ENCODE measurements around the gene NF1.
A peak's percentile ranks its signal among the peaks of the same experiment; 100 is the strongest.
"Not testable (repeated sequence)": the region's sequence is repeated elsewhere in the genome, so short reads cannot be mapped to it uniquely, and the experiment has no call there.

NF1 gene

DNA sequence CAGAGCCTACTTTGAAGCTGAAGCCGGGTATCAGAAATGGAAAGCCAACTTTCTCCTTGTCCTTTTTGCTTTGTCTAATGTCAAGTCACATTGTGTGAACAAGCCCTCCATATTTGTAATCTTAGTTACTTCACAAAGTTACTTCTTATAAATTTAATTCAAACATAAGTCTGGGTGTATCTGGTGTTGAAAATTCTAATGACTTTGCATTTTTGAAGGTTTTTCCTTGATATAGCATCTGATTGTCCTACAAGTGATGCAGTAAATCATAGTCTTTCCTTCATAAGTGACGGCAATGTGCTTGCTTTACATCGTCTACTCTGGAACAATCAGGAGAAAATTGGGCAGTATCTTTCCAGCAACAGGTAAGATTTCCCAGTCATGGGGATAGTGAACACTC is 165.4 kb downstream of the NF1 start:
- CTCF ChIA-PET: no interaction called here
- Histone ChIP-seq H3K4me1 (ENCODE audit: control extremely low read depth in 1 of 4, control insufficient read depth in 4 of 4, insufficient read depth in 4 of 4, low read length in 3 of 4) (peaks cover 0 to 6% (median 4%) of the 10 kb centered on the region in 4 experiments), H3K4me3 (ENCODE audit: control insufficient read depth in 1 of 7, extremely low read depth in 1 of 7, insufficient read depth in 4 of 7, low read depth in 2 of 7, low read length in 6 of 7) (no peak overlapping the region), H3K27me3 (replicated peaks in 2 of 5; ENCODE audit: control insufficient read depth in 4 of 5, insufficient read depth in 5 of 5, low read length in 4 of 5) (no peaks in the 10 kb centered on the region), H3K36me3 (ENCODE audit: control insufficient read depth in 4 of 4, insufficient read depth in 4 of 4, low read length in 3 of 4) (peaks cover 2 to 10% (median 9%) of the 10 kb centered on the region in 4 experiments), H3K9me3 (ENCODE audit: control extremely low read depth in 1 of 5, control insufficient read depth in 4 of 5, insufficient read depth in 2 of 5, low read depth in 1 of 5, low read length in 4 of 5) (no peaks in the 10 kb centered on the region), H3K27ac (ENCODE audit: insufficient read depth in 1 of 2, low read depth in 1 of 2, low read length in 2 of 2, poor library complexity in 1 of 2, severe bottlenecking in 2 of 2) (no peak overlapping the region)
- no peak for DNase-seq
- POLR2A ChIA-PET: no interaction called here
- 100% methylated on average over 2 of the region's 3 CpGs for WGBS (ENCODE audit: insufficient coverage)

DNA sequence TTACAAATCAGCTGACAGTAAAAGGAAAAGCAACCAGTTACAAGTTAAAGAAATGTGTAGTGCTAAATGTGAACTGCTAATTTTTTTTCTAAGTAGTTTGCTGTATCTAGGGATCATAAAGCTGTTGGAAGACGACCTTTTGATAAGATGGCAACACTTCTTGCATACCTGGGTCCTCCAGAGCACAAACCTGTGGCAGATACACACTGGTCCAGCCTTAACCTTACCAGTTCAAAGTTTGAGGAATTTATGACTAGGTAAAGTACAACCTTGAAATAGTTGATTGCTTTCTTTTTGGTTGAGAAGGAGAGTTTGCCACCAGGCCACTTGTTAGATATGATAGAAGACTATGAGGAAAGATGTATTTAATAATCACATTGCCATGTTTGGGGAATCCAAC is 166.8 kb downstream of the NF1 start:
- Histone ChIP-seq H3K27me3 (replicated peaks in 2 of 5; ENCODE audit: control insufficient read depth in 4 of 5, insufficient read depth in 5 of 5, low read length in 4 of 5) (no peaks in the 10 kb centered on the region), H3K27ac (ENCODE audit: insufficient read depth in 1 of 2, low read depth in 1 of 2, low read length in 2 of 2, poor library complexity in 1 of 2, severe bottlenecking in 2 of 2) (no peak overlapping the region), H3K36me3 (ENCODE audit: control insufficient read depth in 4 of 4, insufficient read depth in 4 of 4, low read length in 3 of 4) (peaks cover 2 to 15% (median 12%) of the 10 kb centered on the region in 4 experiments), H3K9me3 (ENCODE audit: control extremely low read depth in 1 of 5, control insufficient read depth in 4 of 5, insufficient read depth in 2 of 5, low read depth in 1 of 5, low read length in 4 of 5) (no peaks in the 10 kb centered on the region), H3K4me3 (ENCODE audit: control insufficient read depth in 1 of 7, extremely low read depth in 1 of 7, insufficient read depth in 4 of 7, low read depth in 2 of 7, low read length in 6 of 7) (no peak overlapping the region), H3K4me1 (ENCODE audit: control extremely low read depth in 1 of 4, control insufficient read depth in 4 of 4, insufficient read depth in 4 of 4, low read length in 3 of 4) (peaks cover 0 to 4% (median 3%) of the 10 kb centered on the region in 4 experiments)
- ChIA-PET POLR2A (no interaction called here), CTCF (no interaction called here)
- WGBS (ENCODE audit: insufficient coverage): 71% methylated on average over 1 of the region's 1 CpG
- DNase-seq: no peak

DNA sequence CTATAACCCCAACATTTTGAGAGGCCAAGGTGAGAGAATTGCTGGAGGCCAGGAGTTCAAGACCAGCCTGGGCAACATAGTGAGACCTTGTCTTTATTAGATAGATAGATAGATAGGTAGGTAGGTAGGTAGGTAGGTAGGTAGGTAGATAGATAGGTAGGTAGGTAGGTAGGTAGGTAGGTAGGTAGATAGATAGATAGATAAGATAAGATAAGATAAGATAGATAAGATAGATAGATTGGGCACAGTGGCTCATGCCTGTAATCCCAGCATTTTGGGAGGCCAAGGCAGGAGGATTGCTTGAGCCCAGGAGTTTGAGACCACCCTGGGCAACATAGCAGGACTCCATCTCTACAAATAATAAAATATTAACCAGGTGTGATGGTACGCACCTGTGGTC is 168.1 kb downstream of the NF1 start:
- H3K9me3 ChIP-seq (ENCODE audit: control extremely low read depth in 1 of 5, control insufficient read depth in 4 of 5, insufficient read depth in 2 of 5, low read depth in 1 of 5, low read length in 4 of 5); H3K4me3 ChIP-seq (ENCODE audit: control insufficient read depth in 1 of 7, extremely low read depth in 1 of 7, insufficient read depth in 4 of 7, low read depth in 2 of 7, low read length in 6 of 7); H3K27me3 ChIP-seq (replicated peaks in 2 of 5; ENCODE audit: control insufficient read depth in 4 of 5, insufficient read depth in 5 of 5, low read length in 4 of 5); CTCF ChIA-PET; DNase-seq; H3K27ac ChIP-seq (ENCODE audit: insufficient read depth in 1 of 2, low read depth in 1 of 2, low read length in 2 of 2, poor library complexity in 1 of 2, severe bottlenecking in 2 of 2); POLR2A ChIA-PET; H3K4me1 ChIP-seq (ENCODE audit: control extremely low read depth in 1 of 4, control insufficient read depth in 4 of 4, insufficient read depth in 4 of 4, low read length in 3 of 4): not testable (repeated sequence)
- WGBS (ENCODE audit: insufficient coverage): no CpG with 5 or more reads among the region's 1 CpG
- H3K36me3 ChIP-seq (ENCODE audit: control insufficient read depth in 4 of 4, insufficient read depth in 4 of 4, low read length in 3 of 4): peaks cover 2 to 17% (median 13%) of the 10 kb centered on the region in 4 experiments

DNA sequence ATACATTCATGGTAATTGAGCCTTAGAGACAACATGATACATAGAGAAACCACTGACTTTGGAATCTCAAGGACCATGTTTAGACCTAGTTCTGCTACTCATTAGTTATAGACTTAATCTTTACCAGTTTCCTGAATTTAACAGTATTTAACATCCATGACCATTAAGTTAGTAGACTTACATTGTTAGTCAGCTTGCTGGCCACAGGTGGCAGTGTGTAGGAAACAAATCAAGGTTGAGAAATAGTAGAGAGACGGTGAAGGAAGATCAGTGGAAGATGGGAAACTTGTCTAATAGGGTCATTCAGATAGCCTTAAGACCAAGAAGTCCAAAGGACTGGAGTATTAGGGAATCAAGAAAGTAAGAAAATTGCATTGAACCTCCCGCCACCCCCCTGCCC is 171.3 kb downstream of the NF1 start:
- CTCF ChIA-PET: interaction anchor here (0.8 to 2.2 kb wide), 6 partner anchors 9 to 113 kb away, joined by 3 to 6 read pairs (median 4); no protein-coding TSS in a partner anchor
- Histone ChIP-seq H3K4me3 (ENCODE audit: control insufficient read depth in 1 of 7, extremely low read depth in 1 of 7, insufficient read depth in 4 of 7, low read depth in 2 of 7, low read length in 6 of 7) (no peak overlapping the region), H3K36me3 (ENCODE audit: control insufficient read depth in 4 of 4, insufficient read depth in 4 of 4, low read length in 3 of 4) (peaks cover 5 to 28% (median 16%) of the 10 kb centered on the region in 4 experiments), H3K4me1 (ENCODE audit: control extremely low read depth in 1 of 4, control insufficient read depth in 4 of 4, insufficient read depth in 4 of 4, low read length in 3 of 4) (no peaks in the 10 kb centered on the region), H3K27ac (ENCODE audit: insufficient read depth in 1 of 2, low read depth in 1 of 2, low read length in 2 of 2, poor library complexity in 1 of 2, severe bottlenecking in 2 of 2) (no peak overlapping the region), H3K27me3 (replicated peaks in 2 of 5; ENCODE audit: control insufficient read depth in 4 of 5, insufficient read depth in 5 of 5, low read length in 4 of 5) (no peaks in the 10 kb centered on the region), H3K9me3 (ENCODE audit: control extremely low read depth in 1 of 5, control insufficient read depth in 4 of 5, insufficient read depth in 2 of 5, low read depth in 1 of 5, low read length in 4 of 5) (no peaks in the 10 kb centered on the region)
- WGBS (ENCODE audit: insufficient coverage): 87% methylated on average over 2 of the region's 2 CpGs
- DNase-seq: peak; percentile 19 to 33 (median 27)
- POLR2A ChIA-PET: interaction anchor here (0.9 kb wide), 1 partner anchor 46 kb away, joined by 3 read pairs; no protein-coding TSS in a partner anchor

DNA sequence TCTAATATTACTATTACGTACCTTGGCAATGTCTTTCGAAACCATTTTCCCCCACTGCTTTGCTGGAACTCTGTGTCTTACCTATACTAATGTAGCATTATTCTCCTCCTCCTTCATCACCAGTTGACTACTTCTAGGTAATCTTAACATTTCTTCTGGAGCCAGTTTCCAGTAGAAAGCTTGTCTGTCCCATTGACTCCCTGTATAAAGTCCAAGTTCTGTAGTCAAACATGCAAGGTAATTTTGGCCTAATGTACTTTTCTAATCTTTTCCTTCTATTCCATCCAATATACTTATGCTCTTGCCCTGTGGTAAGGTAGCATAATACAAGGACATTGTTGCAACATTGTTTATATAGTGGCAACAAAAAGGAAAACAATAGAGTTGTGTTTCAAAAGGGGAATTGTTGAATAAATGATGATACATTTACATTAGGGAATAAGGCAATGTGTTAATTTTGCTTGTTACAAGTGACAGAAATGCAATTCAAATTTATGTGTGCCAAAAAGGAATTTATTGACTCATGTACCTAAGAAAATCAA is 174.3 kb downstream of the NF1 start:
- no peak overlapping the region for H3K27ac ChIP-seq (ENCODE audit: insufficient read depth in 1 of 2, low read depth in 1 of 2, low read length in 2 of 2, poor library complexity in 1 of 2, severe bottlenecking in 2 of 2)
- H3K27me3 ChIP-seq (replicated peaks in 2 of 5; ENCODE audit: control insufficient read depth in 4 of 5, insufficient read depth in 5 of 5, low read length in 4 of 5): no peaks in the 10 kb centered on the region
- DNase-seq: no peak
- no peaks in the 10 kb centered on the region for H3K9me3 ChIP-seq (ENCODE audit: control extremely low read depth in 1 of 5, control insufficient read depth in 4 of 5, insufficient read depth in 2 of 5, low read depth in 1 of 5, low read length in 4 of 5)
- H3K4me1 ChIP-seq (ENCODE audit: control extremely low read depth in 1 of 4, control insufficient read depth in 4 of 4, insufficient read depth in 4 of 4, low read length in 3 of 4): peaks cover 0 to under 1% (median 0%) of the 10 kb centered on the region in 4 experiments
- H3K4me3 ChIP-seq (ENCODE audit: control insufficient read depth in 1 of 7, extremely low read depth in 1 of 7, insufficient read depth in 4 of 7, low read depth in 2 of 7, low read length in 6 of 7): no peak overlapping the region
- ChIA-PET POLR2A (no interaction called here), CTCF (interaction anchor here (1.0 to 1.9 kb wide), 3 partner anchors 11 to 103 kb away, joined by 3 to 9 read pairs (median 3); no protein-coding TSS in a partner anchor)
- H3K36me3 ChIP-seq (ENCODE audit: control insufficient read depth in 4 of 4, insufficient read depth in 4 of 4, low read length in 3 of 4): peaks cover 3 to 27% (median 16%) of the 10 kb centered on the region in 4 experiments
- 100% methylated on average over 1 of the region's 2 CpGs for WGBS (ENCODE audit: insufficient coverage)

DNA sequence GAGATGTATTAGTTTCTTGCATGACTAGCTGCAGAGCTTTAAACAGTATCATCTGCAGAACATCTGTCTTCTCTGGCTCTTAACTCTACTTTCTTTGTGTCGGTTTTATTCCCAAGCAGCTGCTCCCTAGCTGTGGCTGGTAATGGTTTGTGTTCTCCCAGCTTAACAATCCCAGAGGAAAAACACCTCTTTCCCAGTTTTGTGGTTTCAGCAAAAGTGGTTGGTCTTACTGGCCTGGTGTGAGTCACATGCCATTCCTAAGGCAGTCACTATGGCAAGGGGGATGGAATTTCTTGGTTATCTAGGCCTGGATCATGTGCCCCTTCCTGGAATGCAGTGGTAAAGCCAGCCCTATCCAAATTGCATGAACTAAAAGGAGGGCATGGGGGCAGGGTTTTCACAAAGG is 174.8 kb downstream of the NF1 start:
- H3K9me3 ChIP-seq (ENCODE audit: control extremely low read depth in 1 of 5, control insufficient read depth in 4 of 5, insufficient read depth in 2 of 5, low read depth in 1 of 5, low read length in 4 of 5): no peaks in the 10 kb centered on the region
- 100% methylated on average over 1 of the region's 1 CpG for WGBS (ENCODE audit: insufficient coverage)
- ChIA-PET CTCF (interaction anchor here (0.6 to 1.9 kb wide), 4 partner anchors 10 to 414 kb away, joined by 3 to 9 read pairs (median 3); no protein-coding TSS in a partner anchor), POLR2A (no interaction called here)
- no peak overlapping the region for H3K27ac ChIP-seq (ENCODE audit: insufficient read depth in 1 of 2, low read depth in 1 of 2, low read length in 2 of 2, poor library complexity in 1 of 2, severe bottlenecking in 2 of 2)
- H3K27me3 ChIP-seq (replicated peaks in 2 of 5; ENCODE audit: control insufficient read depth in 4 of 5, insufficient read depth in 5 of 5, low read length in 4 of 5): no peaks in the 10 kb centered on the region
- peaks cover 3 to 27% (median 16%) of the 10 kb centered on the region in 4 experiments for H3K36me3 ChIP-seq (ENCODE audit: control insufficient read depth in 4 of 4, insufficient read depth in 4 of 4, low read length in 3 of 4)
- no peak overlapping the region for H3K4me3 ChIP-seq (ENCODE audit: control insufficient read depth in 1 of 7, extremely low read depth in 1 of 7, insufficient read depth in 4 of 7, low read depth in 2 of 7, low read length in 6 of 7)
- DNase-seq: no peak
- H3K4me1 ChIP-seq (ENCODE audit: control extremely low read depth in 1 of 4, control insufficient read depth in 4 of 4, insufficient read depth in 4 of 4, low read length in 3 of 4): peaks cover 0 to 5% (median 2%) of the 10 kb centered on the region in 4 experiments

DNA sequence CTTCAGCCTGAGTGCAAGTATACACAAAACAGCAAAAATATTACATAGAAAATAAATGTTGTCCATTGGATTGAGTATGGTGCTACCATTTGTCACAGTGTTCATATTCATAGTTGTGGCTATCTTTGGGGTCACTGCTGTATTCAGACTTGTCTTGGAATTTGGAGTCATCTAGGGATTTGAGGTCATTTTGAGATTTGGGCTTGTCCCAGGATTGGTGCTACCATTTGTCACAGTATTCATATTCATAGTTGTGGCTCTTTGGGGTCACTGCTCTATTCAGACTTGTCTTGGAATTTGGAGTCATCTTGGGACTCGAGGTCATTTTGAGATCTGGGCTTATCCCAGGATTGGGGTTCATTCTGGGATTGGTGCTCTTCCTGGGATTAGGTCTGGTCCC is 177.5 kb downstream of the NF1 start:
- Histone ChIP-seq H3K4me1 (ENCODE audit: control extremely low read depth in 1 of 4, control insufficient read depth in 4 of 4, insufficient read depth in 4 of 4, low read length in 3 of 4) (peaks cover 0 to 8% (median 2%) of the 10 kb centered on the region in 4 experiments), H3K27ac (ENCODE audit: insufficient read depth in 1 of 2, low read depth in 1 of 2, low read length in 2 of 2, poor library complexity in 1 of 2, severe bottlenecking in 2 of 2) (no peak overlapping the region), H3K9me3 (ENCODE audit: control extremely low read depth in 1 of 5, control insufficient read depth in 4 of 5, insufficient read depth in 2 of 5, low read depth in 1 of 5, low read length in 4 of 5) (no peaks in the 10 kb centered on the region), H3K36me3 (ENCODE audit: control insufficient read depth in 4 of 4, insufficient read depth in 4 of 4, low read length in 3 of 4) (peaks cover 3 to 33% (median 16%) of the 10 kb centered on the region in 4 experiments), H3K27me3 (replicated peaks in 2 of 5; ENCODE audit: control insufficient read depth in 4 of 5, insufficient read depth in 5 of 5, low read length in 4 of 5) (no peaks in the 10 kb centered on the region), H3K4me3 (ENCODE audit: control insufficient read depth in 1 of 7, extremely low read depth in 1 of 7, insufficient read depth in 4 of 7, low read depth in 2 of 7, low read length in 6 of 7) (no peak overlapping the region)
- ChIA-PET CTCF (no interaction called here), POLR2A (no interaction called here)
- WGBS (ENCODE audit: insufficient coverage): no CpG with 5 or more reads among the region's 1 CpG
- no peak for DNase-seq

All from common myeloid progenitor, CD34-positive (primary cell).